Common myeloid progenitor, CD34-positive (primary cell): ENCODE measurements around the gene LAD1.

ENCODE experiments used
- CTCF ChIA-PET: fragments of 350-600 bp; sonication (Branson Sonifier 250); formaldehyde crosslinking; loops from one replicate; lab custom pipeline; 2021; ENCODE audit warnings: antibody characterized with exemption; lab: Charles Lee
- POLR2A ChIA-PET: fragments of 350-600 bp; sonication (Branson Sonifier 250); formaldehyde crosslinking; loops from one replicate; lab custom pipeline; 2021; ENCODE audit warnings: antibody characterized with exemption; lab: Charles Lee
- DNase-seq, 3 donors: peaks; one replicate each; pipeline versions ENCODE4 v3.0.0 to v3.0.0-alpha.2; 2013
- H3K27ac ChIP-seq, 2 experiments: 1 replicate in 1 of 2; 2 replicates in 1 of 2; pipeline ENCODE4 v1.7.0; 2013; ENCODE audit warnings: inconsistent platforms in 2 of 2, low read length in 2 of 2, mild to moderate bottlenecking in 2 of 2, low read depth in 1 of 2, moderate library complexity in 1 of 2; ENCODE audit not compliant: severe bottlenecking in 2 of 2, insufficient read depth in 1 of 2, poor library complexity in 1 of 2
- H3K27me3 ChIP-seq, 5 experiments: replicated peaks in 2 of 5; 1 replicate in 3 of 5; 2 replicates in 2 of 5; pipeline versions ENCODE4 v1.6.1 to v1.7.0; 2013; ENCODE audit warnings: low read length in 4 of 5, mild to moderate bottlenecking in 2 of 5, moderate library complexity in 2 of 5, inconsistent platforms in 1 of 5; ENCODE audit not compliant: insufficient read depth in 5 of 5, control insufficient read depth in 4 of 5
- H3K36me3 ChIP-seq, 4 experiments: 1 replicate in 2 of 4; 2 replicates in 2 of 4; pipeline versions ENCODE4 v1.6.1 to v1.7.0; 2013; ENCODE audit warnings: low read length in 3 of 4, control low read depth in 1 of 4, mild to moderate bottlenecking in 1 of 4; ENCODE audit not compliant: control insufficient read depth in 4 of 4, insufficient read depth in 4 of 4
- H3K4me1 ChIP-seq, 4 experiments: 1 replicate in 3 of 4; 2 replicates in 1 of 4; pipeline versions ENCODE4 v1.6.1 to v1.7.1; 2013; ENCODE audit warnings: low read length in 3 of 4, mild to moderate bottlenecking in 3 of 4, control low read depth in 1 of 4, inconsistent platforms in 1 of 4, moderate library complexity in 1 of 4; ENCODE audit not compliant: control insufficient read depth in 4 of 4, insufficient read depth in 4 of 4; ENCODE audit errors: control extremely low read depth in 1 of 4
- H3K4me3 ChIP-seq, 7 experiments: 1 replicate in 4 of 7; 2 replicates in 3 of 7; pipeline versions ENCODE4 v1.5.1 to v1.7.0; 2013; ENCODE audit warnings: mild to moderate bottlenecking in 7 of 7, low read length in 6 of 7, moderate library complexity in 6 of 7, inconsistent platforms in 2 of 7, low read depth in 2 of 7, control low read depth in 1 of 7; ENCODE audit not compliant: insufficient read depth in 4 of 7, control insufficient read depth in 1 of 7; ENCODE audit errors: extremely low read depth in 1 of 7
- H3K9me3 ChIP-seq, 5 experiments: 1 replicate in 4 of 5; 2 replicates in 1 of 5; pipeline versions ENCODE4 v1.6.1 to v1.7.1; 2013; ENCODE audit warnings: low read length in 4 of 5, mild to moderate bottlenecking in 2 of 5, inconsistent platforms in 1 of 5, low read depth in 1 of 5, moderate library complexity in 1 of 5; ENCODE audit not compliant: control insufficient read depth in 4 of 5, insufficient read depth in 2 of 5; ENCODE audit errors: control extremely low read depth in 1 of 5
- WGBS: methylation state at CpG from one replicate; pipeline ENCODE4 v1.1.5; 2013; ENCODE audit not compliant: insufficient coverage; 5-methylcytosine and 5-hydroxymethylcytosine counted together

Gene LAD1

GRCh38 chr1:201420608-201421002 lies 21.5 kb upstream of the LAD1 start:
- no peak overlapping the region for H3K27ac ChIP-seq
- peaks cover 0 to 3% (median 0%) of the 10 kb centered on the region in 5 experiments for H3K9me3 ChIP-seq
- DNase-seq = no peak
- H3K27me3 ChIP-seq = peaks cover 0 to 5% (median 0%) of the 10 kb centered on the region in 5 experiments
- ChIA-PET POLR2A (no interaction called here), CTCF (interaction anchor here (1.2 to 1.8 kb wide), 2 partner anchors 12 to 15 kb away, joined by 3 to 5 read pairs; no protein-coding TSS in a partner anchor)
- 100% methylated on average over 7 of the region's 7 CpGs for WGBS
- H3K4me3 ChIP-seq = no peak overlapping the region
- no peaks in the 10 kb centered on the region for H3K4me1 ChIP-seq
- H3K36me3 ChIP-seq = no peaks in the 10 kb centered on the region

DNA sequence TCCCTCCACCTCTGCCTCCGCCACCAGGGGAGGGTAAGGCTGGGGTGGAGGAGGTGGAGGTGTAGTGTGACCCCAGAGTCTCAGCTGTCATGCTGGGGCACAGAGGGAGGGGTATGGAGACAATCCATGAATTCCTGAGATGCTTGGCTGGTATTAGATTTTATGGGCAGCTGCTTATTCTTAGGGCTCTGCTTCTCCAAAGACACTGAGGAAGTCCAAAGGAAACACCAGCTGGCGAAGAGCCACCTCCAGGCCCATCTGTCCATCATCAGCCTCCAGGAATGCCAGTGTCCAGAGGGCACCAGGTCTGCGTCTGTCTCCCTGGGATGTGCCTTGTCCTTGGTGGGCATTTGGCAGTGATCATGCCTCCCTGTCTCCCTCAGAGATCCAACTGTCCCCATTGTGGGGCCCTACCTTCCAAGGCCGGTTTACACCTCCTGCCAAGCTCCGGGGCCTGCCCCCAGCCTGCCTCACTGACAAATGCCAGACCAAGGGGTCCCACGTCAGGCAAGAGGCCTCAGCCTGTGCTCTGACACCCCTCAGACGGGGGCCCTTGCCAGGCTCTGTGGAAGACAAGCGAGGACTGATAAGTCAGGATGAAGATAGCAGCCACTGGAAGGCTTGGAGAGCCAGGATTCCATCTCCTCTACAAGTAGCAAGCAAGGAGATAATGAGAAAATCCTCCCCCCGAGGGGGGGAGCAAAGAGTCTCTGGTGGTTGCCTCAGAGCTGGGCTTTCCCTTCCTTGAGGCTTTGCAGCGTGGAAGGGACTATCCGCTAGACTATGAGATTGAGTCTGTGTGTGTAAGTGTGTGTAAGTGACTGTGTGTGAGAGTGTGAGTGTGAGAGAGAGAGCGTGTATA lies 20.9 kb upstream of the LAD1 start:
- Histone ChIP-seq H3K4me3 (no peak overlapping the region), H3K27ac (no peak overlapping the region), H3K9me3 (peaks cover 0 to 6% (median 3%) of the 10 kb centered on the region in 5 experiments), H3K4me1 (no peaks in the 10 kb centered on the region), H3K27me3 (peaks cover 0 to 5% (median 0%) of the 10 kb centered on the region in 5 experiments), H3K36me3 (no peaks in the 10 kb centered on the region)
- ChIA-PET POLR2A (no interaction called here), CTCF (interaction anchor here (1.2 to 2.2 kb wide), 2 partner anchors 11 to 34 kb away, joined by 3 to 6 read pairs; no protein-coding TSS in a partner anchor)
- DNase-seq = no peak
- WGBS = 82% methylated on average over 10 of the region's 12 CpGs

DNA sequence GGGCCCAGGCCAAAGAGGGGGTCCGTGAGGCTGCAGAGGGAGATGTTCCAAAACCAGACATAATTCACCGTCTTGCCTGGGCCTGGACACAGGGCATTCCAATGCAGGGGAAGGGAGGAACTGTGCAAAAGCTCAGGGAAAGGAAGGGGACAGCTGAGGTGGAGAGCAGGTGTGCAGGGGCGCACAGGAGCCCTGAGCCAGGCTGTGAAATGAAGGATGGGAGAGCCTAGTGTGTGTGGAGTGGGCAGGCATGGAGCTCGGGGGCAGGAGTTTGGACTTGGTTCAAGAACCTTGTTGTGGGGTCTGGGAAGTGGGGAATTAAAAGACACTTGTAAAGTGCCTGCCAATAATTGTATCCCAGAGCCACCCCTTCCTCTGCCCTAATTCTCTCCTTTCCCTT lies 20.1 kb upstream of the LAD1 start:
- Histone ChIP-seq H3K4me1 (no peaks in the 10 kb centered on the region), H3K27me3 (peaks cover 0 to 5% (median 0%) of the 10 kb centered on the region in 5 experiments), H3K9me3 (peaks cover 0 to 8% (median 3%) of the 10 kb centered on the region in 5 experiments), H3K27ac (no peak overlapping the region), H3K4me3 (no peak overlapping the region), H3K36me3 (no peaks in the 10 kb centered on the region)
- ChIA-PET CTCF (interaction anchor here (2.2 kb wide), 1 partner anchor 34 kb away, joined by 6 read pairs; no protein-coding TSS in a partner anchor), POLR2A (no interaction called here)
- WGBS = 86% methylated on average over 3 of the region's 4 CpGs
- no peak for DNase-seq

- Histone ChIP-seq H3K4me1 (no peaks in the 10 kb centered on the region), H3K27me3 (peaks cover 0 to 5% (median 0%) of the 10 kb centered on the region in 5 experiments), H3K4me3 (no peak overlapping the region), H3K36me3 (no peaks in the 10 kb centered on the region), H3K27ac (no peak overlapping the region), H3K9me3 (peaks cover 0 to 8% (median 2%) of the 10 kb centered on the region in 5 experiments)
- POLR2A ChIA-PET = interaction anchor here (0.7 kb wide), 1 partner anchor 284 kb away, joined by 6 read pairs; no protein-coding TSS in a partner anchor
- CTCF ChIA-PET = interaction anchor here (0.8 to 2.2 kb wide), 5 partner anchors 9 to 33 kb away, joined by 3 to 7 read pairs (median 5); no protein-coding TSS in a partner anchor
- no peak for DNase-seq
- WGBS = no CpG with 5 or more reads among the region's 3 CpGs
Measured at GRCh38 chr1:201418461-201418860, 19.3 kb upstream of the LAD1 start.

DNA sequence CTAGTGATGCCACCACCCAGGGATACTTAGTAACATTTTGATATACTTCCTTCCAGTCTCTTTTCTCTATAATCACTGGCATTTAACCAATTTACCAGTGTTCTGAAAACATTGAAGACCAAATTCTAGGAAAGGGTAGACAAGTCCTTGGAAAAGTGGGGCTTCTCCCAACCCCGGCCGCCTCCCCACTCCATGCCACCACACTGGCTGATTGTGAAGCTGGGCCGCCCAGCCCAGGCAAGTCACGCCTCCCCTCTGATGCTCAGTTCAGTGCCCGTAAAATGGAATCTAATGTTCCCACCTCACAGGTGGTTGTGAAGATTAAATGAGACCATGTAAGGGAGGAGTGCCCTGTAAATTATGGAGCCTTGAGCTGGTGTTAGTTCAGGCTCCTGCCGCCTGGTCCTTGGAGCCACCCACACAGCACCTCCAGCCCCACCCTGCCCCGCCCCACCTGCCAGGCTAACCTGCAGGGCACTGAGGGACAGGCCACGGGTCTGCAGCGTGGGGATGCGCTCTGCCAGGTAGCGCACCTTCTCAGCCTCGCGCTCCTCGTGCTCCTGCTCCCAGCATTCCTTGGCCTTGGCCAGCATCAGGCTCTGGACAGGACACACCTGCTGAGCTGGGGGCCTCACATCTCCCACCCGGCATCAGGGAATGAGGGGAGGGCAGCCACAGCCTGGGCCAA lies 15.1 kb upstream of the LAD1 start:
- peaks cover 0 to 2% (median 0%) of the 10 kb centered on the region in 4 experiments for H3K4me1 ChIP-seq
- POLR2A ChIA-PET = no interaction called here
- peaks cover 0 to 3% (median 0%) of the 10 kb centered on the region in 5 experiments for H3K27me3 ChIP-seq
- DNase-seq = no peak
- no peaks in the 10 kb centered on the region for H3K36me3 ChIP-seq
- no peak overlapping the region for H3K27ac ChIP-seq
- H3K9me3 ChIP-seq = peaks cover 0 to 8% (median 2%) of the 10 kb centered on the region in 5 experiments
- CTCF ChIA-PET = interaction anchor here (0.6 to 1.3 kb wide), 3 partner anchors 20 to 1637 kb away, joined by 3 to 4 read pairs (median 4); no protein-coding TSS in a partner anchor
- H3K4me3 ChIP-seq = no peak overlapping the region
- over 99% methylated on average over 15 of the region's 15 CpGs for WGBS

- H3K27ac ChIP-seq = no peak overlapping the region
- no peaks in the 10 kb centered on the region for H3K36me3 ChIP-seq
- DNase-seq = no peak
- ChIA-PET POLR2A (no interaction called here), CTCF (interaction anchor here (0.7 to 4.5 kb wide), 7 partner anchors 17 to 157 kb away, joined by 3 to 27 read pairs (median 4); no protein-coding TSS in a partner anchor)
- 96% methylated on average over 11 of the region's 12 CpGs for WGBS
- peaks cover 0 to 8% (median 2%) of the 10 kb centered on the region in 5 experiments for H3K9me3 ChIP-seq
- H3K27me3 ChIP-seq = peaks cover 0 to 3% (median 0%) of the 10 kb centered on the region in 5 experiments
- H3K4me1 ChIP-seq = peaks cover 0 to 2% (median 0%) of the 10 kb centered on the region in 4 experiments
- H3K4me3 ChIP-seq = no peak overlapping the region
Measured at GRCh38 chr1:201411292-201411691, 12.2 kb upstream of the LAD1 start.
